ENCODE measurements around the gene AFF3.
"Not testable (repeated sequence)": the region's sequence is repeated elsewhere in the genome, so short reads cannot be mapped to it uniquely, and the experiment has no call there.

AFF3 gene

GRCh38 chr2:100108648-100109020 lies 33.8 kb downstream of the AFF3 start:
- not testable (repeated sequence) for H3K27me3 ChIP-seq (replicated peaks; ENCODE audit: control insufficient read depth, insufficient read depth, low read length, poor library complexity, severe bottlenecking); H3K27ac ChIP-seq (ENCODE audit: insufficient read depth, low read length, poor library complexity, severe bottlenecking); H3K9me3 ChIP-seq (ENCODE audit: control insufficient read depth, low read length); DNase-seq; H3K36me3 ChIP-seq (ENCODE audit: control insufficient read depth, insufficient read depth, low read length); H3K4me1 ChIP-seq (ENCODE audit: control insufficient read depth, insufficient read depth, low read length, poor library complexity, severe bottlenecking); H3K4me3 ChIP-seq (ENCODE audit: insufficient read depth, low read depth, low read length, poor library complexity, severe bottlenecking)

- no peak for DNase-seq
- Histone ChIP-seq H3K4me1 (ENCODE audit: control insufficient read depth, insufficient read depth, low read length, poor library complexity, severe bottlenecking) (no peaks in the 10 kb centered on the region), H3K4me3 (ENCODE audit: insufficient read depth, low read depth, low read length, poor library complexity, severe bottlenecking) (no peak overlapping the region), H3K27me3 (replicated peaks; ENCODE audit: control insufficient read depth, insufficient read depth, low read length, poor library complexity, severe bottlenecking) (peaks cover 9% of the 10 kb centered on the region), H3K27ac (ENCODE audit: insufficient read depth, low read length, poor library complexity, severe bottlenecking) (no peak overlapping the region), H3K36me3 (ENCODE audit: control insufficient read depth, insufficient read depth, low read length) (no peaks in the 10 kb centered on the region), H3K9me3 (ENCODE audit: control insufficient read depth, low read length) (no peaks in the 10 kb centered on the region)
Measured at GRCh38 chr2:100107906-100108647, 34.3 kb downstream of the AFF3 start.

GRCh38 chr2:100107440-100107839 lies 35.0 kb downstream of the AFF3 start:
- DNase-seq = no peak
- no peak overlapping the region for H3K4me3 ChIP-seq (ENCODE audit: insufficient read depth, low read depth, low read length, poor library complexity, severe bottlenecking)
- H3K4me1 ChIP-seq (ENCODE audit: control insufficient read depth, insufficient read depth, low read length, poor library complexity, severe bottlenecking) = no peaks in the 10 kb centered on the region
- H3K36me3 ChIP-seq (ENCODE audit: control insufficient read depth, insufficient read depth, low read length) = no peaks in the 10 kb centered on the region
- no peak overlapping the region for H3K27ac ChIP-seq (ENCODE audit: insufficient read depth, low read length, poor library complexity, severe bottlenecking)
- H3K9me3 ChIP-seq (ENCODE audit: control insufficient read depth, low read length) = no peaks in the 10 kb centered on the region
- H3K27me3 ChIP-seq (replicated peaks; ENCODE audit: control insufficient read depth, insufficient read depth, low read length, poor library complexity, severe bottlenecking) = peaks cover 9% of the 10 kb centered on the region

GRCh38 chr2:100106460-100106859 lies 35.9 kb downstream of the AFF3 start:
- Histone ChIP-seq H3K36me3 (ENCODE audit: control insufficient read depth, insufficient read depth, low read length) (no peaks in the 10 kb centered on the region), H3K27me3 (replicated peaks; ENCODE audit: control insufficient read depth, insufficient read depth, low read length, poor library complexity, severe bottlenecking) (peaks cover 9% of the 10 kb centered on the region), H3K4me1 (ENCODE audit: control insufficient read depth, insufficient read depth, low read length, poor library complexity, severe bottlenecking) (no peaks in the 10 kb centered on the region), H3K9me3 (ENCODE audit: control insufficient read depth, low read length) (no peaks in the 10 kb centered on the region), H3K27ac (ENCODE audit: insufficient read depth, low read length, poor library complexity, severe bottlenecking) (no peak overlapping the region), H3K4me3 (ENCODE audit: insufficient read depth, low read depth, low read length, poor library complexity, severe bottlenecking) (no peak overlapping the region)
- no peak for DNase-seq

- Histone ChIP-seq H3K9me3 (ENCODE audit: control insufficient read depth, low read length) (no peaks in the 10 kb centered on the region), H3K27ac (ENCODE audit: insufficient read depth, low read length, poor library complexity, severe bottlenecking) (no peak overlapping the region), H3K27me3 (replicated peaks; ENCODE audit: control insufficient read depth, insufficient read depth, low read length, poor library complexity, severe bottlenecking) (peaks cover 9% of the 10 kb centered on the region), H3K36me3 (ENCODE audit: control insufficient read depth, insufficient read depth, low read length) (no peaks in the 10 kb centered on the region), H3K4me1 (ENCODE audit: control insufficient read depth, insufficient read depth, low read length, poor library complexity, severe bottlenecking) (no peaks in the 10 kb centered on the region), H3K4me3 (ENCODE audit: insufficient read depth, low read depth, low read length, poor library complexity, severe bottlenecking) (peak overlapping the region; percentile 25)
- no peak for DNase-seq
Measured at GRCh38 chr2:100105678-100106054, 36.7 kb downstream of the AFF3 start.

- H3K4me1 ChIP-seq (ENCODE audit: control insufficient read depth, insufficient read depth, low read length, poor library complexity, severe bottlenecking) = no peaks in the 10 kb centered on the region
- no peaks in the 10 kb centered on the region for H3K9me3 ChIP-seq (ENCODE audit: control insufficient read depth, low read length)
- H3K27ac ChIP-seq (ENCODE audit: insufficient read depth, low read length, poor library complexity, severe bottlenecking) = no peak overlapping the region
- H3K27me3 ChIP-seq (replicated peaks; ENCODE audit: control insufficient read depth, insufficient read depth, low read length, poor library complexity, severe bottlenecking) = peaks cover 9% of the 10 kb centered on the region
- H3K4me3 ChIP-seq (ENCODE audit: insufficient read depth, low read depth, low read length, poor library complexity, severe bottlenecking) = peak overlapping the region; percentile 25
- DNase-seq = peak in 1 of 3 donors; percentile 9
- H3K36me3 ChIP-seq (ENCODE audit: control insufficient read depth, insufficient read depth, low read length) = no peaks in the 10 kb centered on the region
Measured at GRCh38 chr2:100104718-100105677, 37.4 kb downstream of the AFF3 start.

GRCh38 chr2:100104265-100104664 lies 38.1 kb downstream of the AFF3 start:
- DNase-seq; H3K27me3 ChIP-seq (replicated peaks; ENCODE audit: control insufficient read depth, insufficient read depth, low read length, poor library complexity, severe bottlenecking); H3K9me3 ChIP-seq (ENCODE audit: control insufficient read depth, low read length); H3K36me3 ChIP-seq (ENCODE audit: control insufficient read depth, insufficient read depth, low read length); H3K4me1 ChIP-seq (ENCODE audit: control insufficient read depth, insufficient read depth, low read length, poor library complexity, severe bottlenecking); H3K4me3 ChIP-seq (ENCODE audit: insufficient read depth, low read depth, low read length, poor library complexity, severe bottlenecking); H3K27ac ChIP-seq (ENCODE audit: insufficient read depth, low read length, poor library complexity, severe bottlenecking): not testable (repeated sequence)

- H3K27me3 ChIP-seq (replicated peaks; ENCODE audit: control insufficient read depth, insufficient read depth, low read length, poor library complexity, severe bottlenecking); H3K27ac ChIP-seq (ENCODE audit: insufficient read depth, low read length, poor library complexity, severe bottlenecking); H3K36me3 ChIP-seq (ENCODE audit: control insufficient read depth, insufficient read depth, low read length); H3K9me3 ChIP-seq (ENCODE audit: control insufficient read depth, low read length); DNase-seq; H3K4me3 ChIP-seq (ENCODE audit: insufficient read depth, low read depth, low read length, poor library complexity, severe bottlenecking); H3K4me1 ChIP-seq (ENCODE audit: control insufficient read depth, insufficient read depth, low read length, poor library complexity, severe bottlenecking): not testable (repeated sequence)
Measured at GRCh38 chr2:100103527-100104252, 38.7 kb downstream of the AFF3 start.

- not testable (repeated sequence) for H3K9me3 ChIP-seq (ENCODE audit: control insufficient read depth, low read length); DNase-seq; H3K4me3 ChIP-seq (ENCODE audit: insufficient read depth, low read depth, low read length, poor library complexity, severe bottlenecking); H3K27ac ChIP-seq (ENCODE audit: insufficient read depth, low read length, poor library complexity, severe bottlenecking); H3K27me3 ChIP-seq (replicated peaks; ENCODE audit: control insufficient read depth, insufficient read depth, low read length, poor library complexity, severe bottlenecking); H3K36me3 ChIP-seq (ENCODE audit: control insufficient read depth, insufficient read depth, low read length); H3K4me1 ChIP-seq (ENCODE audit: control insufficient read depth, insufficient read depth, low read length, poor library complexity, severe bottlenecking)
Measured at GRCh38 chr2:100102466-100103180, 39.8 kb downstream of the AFF3 start.

All from effector memory CD4-positive, alpha-beta T cell (primary cell).